ENCODE measurements around the gene ARID4B. TPM values are rescaled to one million over a fixed set of nuclear protein-coding genes. Genes with fewer than 3 reads are reported as not detected.

The ARID4B gene
- total RNA-seq, 1 experiment from 2014 or later = 28.3 TPM

DNA sequence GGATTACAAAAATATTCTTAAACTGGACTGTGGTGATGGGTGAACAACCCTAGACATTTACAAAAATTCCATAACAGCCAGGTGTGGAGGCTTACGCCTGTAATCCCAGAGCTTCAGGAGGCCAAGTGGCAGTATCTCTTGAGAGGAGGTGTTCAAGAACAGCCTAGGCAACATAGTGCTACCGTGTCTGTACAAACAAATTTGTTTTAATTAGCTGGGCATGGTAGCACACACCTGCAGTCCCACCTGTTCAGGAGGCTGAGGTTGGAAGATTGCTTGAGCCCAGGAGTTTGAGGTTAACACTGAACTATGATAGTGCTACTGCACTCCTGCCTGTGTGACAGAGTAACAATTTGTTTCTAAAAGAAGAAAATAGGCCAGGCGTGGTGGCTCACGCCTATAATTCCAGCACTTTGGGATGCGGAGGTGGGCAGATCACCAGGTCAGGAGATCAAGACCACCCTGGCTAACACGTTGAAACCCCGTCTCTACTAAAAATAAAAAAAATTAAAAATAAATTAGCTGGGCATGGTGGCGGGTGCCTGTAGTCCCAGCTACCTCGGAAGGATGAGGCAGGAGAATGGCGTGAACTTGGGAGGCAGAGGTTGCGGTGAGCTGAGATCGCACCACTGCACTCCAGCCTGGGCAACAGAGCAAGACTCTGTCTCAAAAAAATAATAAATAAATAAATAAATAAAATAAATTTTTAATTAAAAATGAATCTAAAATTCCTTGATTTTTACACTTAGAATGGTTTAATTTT is 37.1 kb downstream of the ARID4B start:
- intact Hi-C loops (cut with micrococcal nuclease) = no loop called here
- ChIA-PET POLR2A (no interaction called here), RAD21 (ENCODE audit: low non-redundant PET in 1 of 2, low total read pairs in 2 of 2, uncharacterized antibody in 2 of 2, unreplicated experiment in 2 of 2) (no interaction called here), CTCF (no interaction called here)
- no peak for TF ChIP-seq CBX3 (IDR thresholded peaks at IDR 0.05; ENCODE audit: low read depth)
- TF ChIP-seq SIN3A (IDR thresholded peaks at IDR 0.05; ENCODE audit: low read depth) = no peak
- no peak for TF ChIP-seq EZH2 (IDR thresholded peaks at IDR 0.05)
- no peak for TF ChIP-seq ZFX (IDR thresholded peaks at IDR 0.05)
- TF ChIP-seq, protein P1, sequence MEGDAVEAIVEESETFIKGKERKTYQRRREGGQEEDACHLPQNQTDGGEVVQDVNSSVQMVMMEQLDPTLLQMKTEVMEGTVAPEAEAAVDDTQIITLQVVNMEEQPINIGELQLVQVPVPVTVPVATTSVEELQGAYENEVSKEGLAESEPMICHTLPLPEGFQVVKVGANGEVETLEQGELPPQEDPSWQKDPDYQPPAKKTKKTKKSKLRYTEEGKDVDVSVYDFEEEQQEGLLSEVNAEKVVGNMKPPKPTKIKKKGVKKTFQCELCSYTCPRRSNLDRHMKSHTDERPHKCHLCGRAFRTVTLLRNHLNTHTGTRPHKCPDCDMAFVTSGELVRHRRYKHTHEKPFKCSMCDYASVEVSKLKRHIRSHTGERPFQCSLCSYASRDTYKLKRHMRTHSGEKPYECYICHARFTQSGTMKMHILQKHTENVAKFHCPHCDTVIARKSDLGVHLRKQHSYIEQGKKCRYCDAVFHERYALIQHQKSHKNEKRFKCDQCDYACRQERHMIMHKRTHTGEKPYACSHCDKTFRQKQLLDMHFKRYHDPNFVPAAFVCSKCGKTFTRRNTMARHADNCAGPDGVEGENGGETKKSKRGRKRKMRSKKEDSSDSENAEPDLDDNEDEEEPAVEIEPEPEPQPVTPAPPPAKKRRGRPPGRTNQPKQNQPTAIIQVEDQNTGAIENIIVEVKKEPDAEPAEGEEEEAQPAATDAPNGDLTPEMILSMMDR (IDR thresholded peaks at IDR 0.05 in 2 of 3, conservative IDR thresholded peaks at IDR 0.05 in 1 of 3; ENCODE audit: borderline replicate concordance in 1 of 3, insufficient read depth in 1 of 3, low read depth in 2 of 3, low read length in 2 of 3) = no peak
- TF ChIP-seq JUND (IDR thresholded peaks at IDR 0.05) = no peak
- no peak for TF ChIP-seq ZNF274 (IDR thresholded peaks at IDR 0.05; ENCODE audit: low read depth, low read length)
- no peak for TF ChIP-seq SRF (IDR thresholded peaks at IDR 0.05; ENCODE audit: low read depth)
- no peak for TF ChIP-seq CEBPB (IDR thresholded peaks at IDR 0.05; ENCODE audit: low read depth)
- TF ChIP-seq, protein P2, sequence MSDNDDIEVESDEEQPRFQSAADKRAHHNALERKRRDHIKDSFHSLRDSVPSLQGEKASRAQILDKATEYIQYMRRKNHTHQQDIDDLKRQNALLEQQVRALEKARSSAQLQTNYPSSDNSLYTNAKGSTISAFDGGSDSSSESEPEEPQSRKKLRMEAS (IDR thresholded peaks at IDR 0.05) = no peak
- TF ChIP-seq, protein P3, sequence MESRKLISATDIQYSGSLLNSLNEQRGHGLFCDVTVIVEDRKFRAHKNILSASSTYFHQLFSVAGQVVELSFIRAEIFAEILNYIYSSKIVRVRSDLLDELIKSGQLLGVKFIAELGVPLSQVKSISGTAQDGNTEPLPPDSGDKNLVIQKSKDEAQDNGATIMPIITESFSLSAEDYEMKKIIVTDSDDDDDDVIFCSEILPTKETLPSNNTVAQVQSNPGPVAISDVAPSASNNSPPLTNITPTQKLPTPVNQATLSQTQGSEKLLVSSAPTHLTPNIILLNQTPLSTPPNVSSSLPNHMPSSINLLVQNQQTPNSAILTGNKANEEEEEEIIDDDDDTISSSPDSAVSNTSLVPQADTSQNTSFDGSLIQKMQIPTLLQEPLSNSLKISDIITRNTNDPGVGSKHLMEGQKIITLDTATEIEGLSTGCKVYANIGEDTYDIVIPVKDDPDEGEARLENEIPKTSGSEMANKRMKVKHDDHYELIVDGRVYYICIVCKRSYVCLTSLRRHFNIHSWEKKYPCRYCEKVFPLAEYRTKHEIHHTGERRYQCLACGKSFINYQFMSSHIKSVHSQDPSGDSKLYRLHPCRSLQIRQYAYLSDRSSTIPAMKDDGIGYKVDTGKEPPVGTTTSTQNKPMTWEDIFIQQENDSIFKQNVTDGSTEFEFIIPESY (IDR thresholded peaks at IDR 0.05; ENCODE audit: extremely low read depth, insufficient replicate concordance, low read length) = no peak
- no peak for TF ChIP-seq SP1 (IDR thresholded peaks at IDR 0.05; ENCODE audit: low read depth)
- BruUV-seq (replicated peaks) = no TSS peak
- Histone ChIP-seq H3K4me3 (replicated peaks in 1 of 2; ENCODE audit: low read depth in 1 of 2, low read length in 2 of 2) (no peak overlapping the region), H3K79me2 (ENCODE audit: insufficient read depth, low read length) (peaks cover 97% of the 10 kb centered on the region), H4K20me1 (ENCODE audit: insufficient read depth) (peaks cover 9% of the 10 kb centered on the region), H3K4me1 (ENCODE audit: control insufficient read depth in 1 of 2, insufficient read depth in 2 of 2, low read length in 2 of 2) (peaks cover 4 to 12% of the 10 kb centered on the region in 2 experiments), H3K9me3 (ENCODE audit: control insufficient read depth in 1 of 2, insufficient read depth in 1 of 2, low read depth in 1 of 2, low read length in 2 of 2) (no peaks in the 10 kb centered on the region), H3K27me3 (ENCODE audit: insufficient read depth, low read length) (no peaks in the 10 kb centered on the region), H3K27ac (ENCODE audit: low read depth, low read length) (no peak overlapping the region), H3K36me3 (ENCODE audit: control insufficient read depth in 1 of 2, insufficient read depth in 2 of 2, low read length in 2 of 2) (no peaks in the 10 kb centered on the region), H3K9me2 (ENCODE audit: insufficient read depth) (no peaks in the 10 kb centered on the region), H3K4me2 (ENCODE audit: low read length) (no peak overlapping the region), H2AFZ (ENCODE audit: low read depth, low read length, poor library complexity, severe bottlenecking) (no peak overlapping the region), H3K9ac (ENCODE audit: low read length) (no peak overlapping the region)
- DNase-seq (ENCODE audit: low read depth, low spot score) = no peak
- ATAC-seq = no peak
